Adrenal gland (tissue), 5 donors: ENCODE measurements around the gene POTEB.
"Not testable (repeated sequence)": the region's sequence is repeated elsewhere in the genome, so short reads cannot be mapped to it uniquely, and the experiment has no call there.

ENCODE experiments used
- POLR2A ChIP-seq, 2 donors: fragments of 450-650 bp; IDR thresholded peaks; one replicate each; pipeline ENCODE4 v1.6.1; 2017; ENCODE audit warnings: antibody characterized with exemption in 2 of 2, mild to moderate bottlenecking in 2 of 2, moderate library complexity in 1 of 2
- TF ChIP-seq, protein P1 (sequence below), 6 experiments: fragments of 450-650 bp in 4 of 6; fragments of 200-600 bp in 2 of 6; sonication (generic) in 1 of 6; IDR thresholded peaks; 1 replicate in 5 of 6; 2 replicates in 1 of 6; pipeline versions ENCODE4 v1.5.1 to v1.8.0; 2016 to 2021; ENCODE audit warnings: antibody characterized with exemption in 6 of 6, mild to moderate bottlenecking in 2 of 6, moderate library complexity in 1 of 6
- donor health status: DM: no; HTN: no; CAD: no.

DNA sequence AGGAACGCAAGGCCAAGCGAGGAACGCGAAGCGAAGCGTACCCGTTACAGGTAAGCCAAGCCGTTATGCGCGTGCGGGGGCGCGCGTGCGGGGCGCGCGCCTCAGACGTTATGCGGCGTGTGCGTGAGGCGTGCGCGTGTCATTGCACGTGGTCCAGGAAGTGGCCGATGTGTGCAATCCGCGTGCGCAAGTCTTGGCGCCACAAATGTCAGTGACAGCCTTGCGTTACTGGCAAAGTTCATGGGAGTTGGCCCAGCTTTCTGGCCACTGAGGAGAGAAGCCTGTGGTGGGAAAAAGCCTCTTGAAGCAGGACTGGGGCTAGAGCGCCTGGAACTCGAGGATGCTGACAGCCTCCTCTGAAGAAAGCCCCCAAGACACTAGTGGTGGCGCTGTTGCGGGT is at the start of gene POTEB:
- TF ChIP-seq, protein P1, sequence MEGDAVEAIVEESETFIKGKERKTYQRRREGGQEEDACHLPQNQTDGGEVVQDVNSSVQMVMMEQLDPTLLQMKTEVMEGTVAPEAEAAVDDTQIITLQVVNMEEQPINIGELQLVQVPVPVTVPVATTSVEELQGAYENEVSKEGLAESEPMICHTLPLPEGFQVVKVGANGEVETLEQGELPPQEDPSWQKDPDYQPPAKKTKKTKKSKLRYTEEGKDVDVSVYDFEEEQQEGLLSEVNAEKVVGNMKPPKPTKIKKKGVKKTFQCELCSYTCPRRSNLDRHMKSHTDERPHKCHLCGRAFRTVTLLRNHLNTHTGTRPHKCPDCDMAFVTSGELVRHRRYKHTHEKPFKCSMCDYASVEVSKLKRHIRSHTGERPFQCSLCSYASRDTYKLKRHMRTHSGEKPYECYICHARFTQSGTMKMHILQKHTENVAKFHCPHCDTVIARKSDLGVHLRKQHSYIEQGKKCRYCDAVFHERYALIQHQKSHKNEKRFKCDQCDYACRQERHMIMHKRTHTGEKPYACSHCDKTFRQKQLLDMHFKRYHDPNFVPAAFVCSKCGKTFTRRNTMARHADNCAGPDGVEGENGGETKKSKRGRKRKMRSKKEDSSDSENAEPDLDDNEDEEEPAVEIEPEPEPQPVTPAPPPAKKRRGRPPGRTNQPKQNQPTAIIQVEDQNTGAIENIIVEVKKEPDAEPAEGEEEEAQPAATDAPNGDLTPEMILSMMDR (IDR thresholded peaks at IDR 0.05) = not testable (repeated sequence)
- not testable (repeated sequence) for TF ChIP-seq POLR2A (IDR thresholded peaks at IDR 0.05)
